Mammary epithelial cell (primary cell): ENCODE measurements around the gene DHRS2.

Experiments used
- EZH2 ChIP-seq: IDR thresholded peaks from 2 replicates; pipeline ENCODE4 v1.6.1; 2012; ENCODE audit warnings: low read length, inconsistent platforms, borderline replicate concordance
- TF ChIP-seq, protein P1 (sequence below), 2 donors: IDR thresholded peaks in 1 of 2; conservative IDR thresholded peaks in 1 of 2; 2 replicates each; pipeline ENCODE4 v1.5.1; 2011 to 2012; ENCODE audit warnings: inconsistent platforms in 2 of 2, low read length in 2 of 2, mild to moderate bottlenecking in 2 of 2, control low read depth in 1 of 2, low read depth in 1 of 2; ENCODE audit not compliant: insufficient read depth in 1 of 2; ENCODE audit errors: extremely low read depth in 1 of 2

DNA sequence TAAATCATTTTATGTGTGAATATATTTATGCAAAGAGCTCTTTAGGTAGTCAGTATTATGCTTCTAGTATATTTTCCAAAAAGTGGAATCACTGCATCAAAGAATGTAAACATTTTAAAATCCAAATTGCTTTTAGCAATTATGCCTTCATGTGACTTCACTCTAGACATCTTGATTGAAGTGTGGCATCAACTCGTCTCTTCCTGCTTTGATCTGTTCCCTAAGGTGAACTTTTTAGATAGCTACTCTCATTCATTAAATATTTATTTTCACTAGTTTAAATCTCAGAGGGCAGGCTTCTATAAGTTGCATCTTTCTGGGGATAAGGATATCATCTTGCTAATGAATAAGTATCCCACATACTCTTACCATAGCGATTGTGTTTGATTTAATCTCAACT lies 39.2 kb downstream of the DHRS2 start:
- TF ChIP-seq, protein P1, sequence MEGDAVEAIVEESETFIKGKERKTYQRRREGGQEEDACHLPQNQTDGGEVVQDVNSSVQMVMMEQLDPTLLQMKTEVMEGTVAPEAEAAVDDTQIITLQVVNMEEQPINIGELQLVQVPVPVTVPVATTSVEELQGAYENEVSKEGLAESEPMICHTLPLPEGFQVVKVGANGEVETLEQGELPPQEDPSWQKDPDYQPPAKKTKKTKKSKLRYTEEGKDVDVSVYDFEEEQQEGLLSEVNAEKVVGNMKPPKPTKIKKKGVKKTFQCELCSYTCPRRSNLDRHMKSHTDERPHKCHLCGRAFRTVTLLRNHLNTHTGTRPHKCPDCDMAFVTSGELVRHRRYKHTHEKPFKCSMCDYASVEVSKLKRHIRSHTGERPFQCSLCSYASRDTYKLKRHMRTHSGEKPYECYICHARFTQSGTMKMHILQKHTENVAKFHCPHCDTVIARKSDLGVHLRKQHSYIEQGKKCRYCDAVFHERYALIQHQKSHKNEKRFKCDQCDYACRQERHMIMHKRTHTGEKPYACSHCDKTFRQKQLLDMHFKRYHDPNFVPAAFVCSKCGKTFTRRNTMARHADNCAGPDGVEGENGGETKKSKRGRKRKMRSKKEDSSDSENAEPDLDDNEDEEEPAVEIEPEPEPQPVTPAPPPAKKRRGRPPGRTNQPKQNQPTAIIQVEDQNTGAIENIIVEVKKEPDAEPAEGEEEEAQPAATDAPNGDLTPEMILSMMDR (conservative IDR thresholded peaks at IDR 0.05 in 1 of 2, IDR thresholded peaks at IDR 0.05 in 1 of 2; ENCODE audit: extremely low read depth in 1 of 2, insufficient read depth in 1 of 2, low read depth in 1 of 2, low read length in 2 of 2): no peak
- no peak for TF ChIP-seq EZH2
